Panc1 (cell line): ENCODE data around the gene CBARP. TPM values are rescaled to one million over a fixed set of nuclear protein-coding genes. Genes with fewer than 3 reads are reported as not detected.

Experiments used
- ATAC-seq: fragments of 200-7000 bp; cut with Tn5 transposase; 2 replicates; pipeline ENCODE4 v1.9.1; 2020; ENCODE audit warnings: mild to moderate bottlenecking, moderate library complexity
- BruUV-seq: library from RNA; stranded (reverse); fragments of 400-500 nt; replicated peaks from 2 replicates; lab custom pipeline; 2021; lab: Mats Ljungman, UMichigan
- CTCF ChIA-PET: fragments of 300-600 bp; sonication (Branson Sonifier 250); formaldehyde crosslinking; loops from one replicate; lab custom pipeline; 2022; ENCODE audit warnings: antibody characterized with exemption; lab: Charles Lee
- POLR2A ChIA-PET: fragments of 300-600 bp; sonication (Branson Sonifier 250); formaldehyde crosslinking; loops from one replicate; lab custom pipeline; 2022; ENCODE audit warnings: antibody characterized with exemption; lab: Charles Lee
- DNase-seq: peaks from one replicate; pipeline ENCODE4 v3.0.0-alpha.2; 2010; ENCODE audit warnings: low read depth, low spot score
- H3K27ac ChIP-seq: 2 replicates; pipeline ENCODE4 v1.5.1; 2011; ENCODE audit warnings: mild to moderate bottlenecking, low read length, inconsistent platforms
- H3K27me3 ChIP-seq: fragments of 200-500 bp; sonication (Bioruptor generic); 2 replicates; pipeline ENCODE4 v1.6.0; 2014; ENCODE audit warnings: low read length, inconsistent platforms; ENCODE audit not compliant: control insufficient read depth, insufficient read depth
- H3K36me3 ChIP-seq: fragments of 200-500 bp; sonication (Bioruptor generic); 2 replicates; pipeline ENCODE4 v1.5.1; 2014; ENCODE audit warnings: inconsistent platforms, mild to moderate bottlenecking, low read length, moderate library complexity; ENCODE audit not compliant: control insufficient read depth, insufficient read depth
- H3K4me1 ChIP-seq: 2 replicates; pipeline ENCODE4 v1.5.1; 2011; ENCODE audit warnings: inconsistent platforms, mild to moderate bottlenecking, low read length, moderate library complexity; ENCODE audit not compliant: control insufficient read depth, insufficient read depth
- H3K4me3 ChIP-seq, 2 experiments: 2 replicates each; pipeline ENCODE4 v1.5.1; 2011 to 2012; ENCODE audit warnings: low read depth in 2 of 2, low read length in 2 of 2, mild to moderate bottlenecking in 2 of 2, inconsistent platforms in 1 of 2, moderate library complexity in 1 of 2
- H3K9me3 ChIP-seq: fragments of 200-500 bp; sonication (Bioruptor generic); 2 replicates; pipeline ENCODE4 v1.5.1; 2014; ENCODE audit warnings: low read depth, mild to moderate bottlenecking, inconsistent platforms, low read length, moderate library complexity; ENCODE audit not compliant: control insufficient read depth, insufficient read depth
- CTCF ChIP-seq: fragments of 450-650 bp; IDR thresholded peaks from 2 replicates; pipeline ENCODE4 v1.5.1; 2017; ENCODE audit warnings: mild to moderate bottlenecking
- POLR2AphosphoS5 ChIP-seq: IDR thresholded peaks from 2 replicates; pipeline ENCODE4 v1.6.1; 2012; ENCODE audit warnings: mild to moderate bottlenecking, low read depth, low read length, moderate library complexity
- SIN3A ChIP-seq: IDR thresholded peaks from 2 replicates; pipeline ENCODE4 v1.6.1; 2012; ENCODE audit warnings: low read depth, mild to moderate bottlenecking, low read length, moderate library complexity, borderline replicate concordance; ENCODE audit not compliant: insufficient read depth
- TCF7L2 ChIP-seq: IDR thresholded peaks from 2 replicates; pipeline ENCODE4 v1.6.1; 2011; ENCODE audit warnings: mild to moderate bottlenecking, low read depth, low read length, inconsistent platforms
- in situ Hi-C: cut with HindIII; loops from 2 replicates; pipeline ENCODE4 v1.10.0; 2016; ENCODE audit warnings: low sequenced_read_pairs, low pct_unique_long_range_greater_than_20kb
- intact Hi-C: fragments of 100-400 bp; cut with micrococcal nuclease; formaldehyde crosslinking; loops from one replicate; pipeline ENCODE4 v1.10.0; 2022; ENCODE audit not compliant: unreplicated experiment
- total RNA-seq: library from RNA; stranded (reverse); gene quantifications from one replicate; pipeline ENCODE4 v1.2.1, GENCODE V29; 2021; ENCODE audit not compliant: unreplicated experiment
- TF ChIP-seq, protein P1 (sequence below), 2 experiments: IDR thresholded peaks; 2 replicates each; pipeline ENCODE4 v1.6.1; 2011 to 2012; ENCODE audit warnings: low read depth in 2 of 2, control low read depth in 1 of 2, low read length in 1 of 2, mild to moderate bottlenecking in 1 of 2, moderate library complexity in 1 of 2; ENCODE audit not compliant: insufficient read depth in 1 of 2

Gene CBARP
- total RNA-seq, 1 experiment from 2014 or later = 14.5 TPM

GRCh38 chr19:1260749-1261537 lies 23.1 kb upstream of the CBARP start:
- BruUV-seq = no TSS peak
- POLR2A ChIA-PET = interaction anchor here (0.6 kb wide), 2 partner anchors 31 to 194 kb away, joined by 3 to 13 read pairs; no protein-coding TSS in a partner anchor

GRCh38 chr19:1259876-1260748 lies 22.3 kb upstream of the CBARP start:
- in situ Hi-C loops (no loop called here), intact Hi-C loops (no loop called here)
- ATAC-seq = peak; percentile 11
- Histone ChIP-seq H3K27ac (peak overlapping the region; percentile 89), H3K4me3 (peak overlapping the region in 1 of 2 experiments; percentile 14; a peak in 2 of 4 replicates), H3K36me3 (no peaks in the 10 kb centered on the region; the same call in 1 of the 2 replicates), H3K4me1 (peaks cover 71% of the 10 kb centered on the region), H3K9me3 (no peaks in the 10 kb centered on the region), H3K27me3 (no peaks in the 10 kb centered on the region)
- no TSS peak for BruUV-seq
- DNase-seq = no peak
- TF ChIP-seq POLR2AphosphoS5 = no peak
- TF ChIP-seq CTCF = no peak
- no peak for TF ChIP-seq SIN3A
- no peak for TF ChIP-seq TCF7L2
- TF ChIP-seq, protein P1, sequence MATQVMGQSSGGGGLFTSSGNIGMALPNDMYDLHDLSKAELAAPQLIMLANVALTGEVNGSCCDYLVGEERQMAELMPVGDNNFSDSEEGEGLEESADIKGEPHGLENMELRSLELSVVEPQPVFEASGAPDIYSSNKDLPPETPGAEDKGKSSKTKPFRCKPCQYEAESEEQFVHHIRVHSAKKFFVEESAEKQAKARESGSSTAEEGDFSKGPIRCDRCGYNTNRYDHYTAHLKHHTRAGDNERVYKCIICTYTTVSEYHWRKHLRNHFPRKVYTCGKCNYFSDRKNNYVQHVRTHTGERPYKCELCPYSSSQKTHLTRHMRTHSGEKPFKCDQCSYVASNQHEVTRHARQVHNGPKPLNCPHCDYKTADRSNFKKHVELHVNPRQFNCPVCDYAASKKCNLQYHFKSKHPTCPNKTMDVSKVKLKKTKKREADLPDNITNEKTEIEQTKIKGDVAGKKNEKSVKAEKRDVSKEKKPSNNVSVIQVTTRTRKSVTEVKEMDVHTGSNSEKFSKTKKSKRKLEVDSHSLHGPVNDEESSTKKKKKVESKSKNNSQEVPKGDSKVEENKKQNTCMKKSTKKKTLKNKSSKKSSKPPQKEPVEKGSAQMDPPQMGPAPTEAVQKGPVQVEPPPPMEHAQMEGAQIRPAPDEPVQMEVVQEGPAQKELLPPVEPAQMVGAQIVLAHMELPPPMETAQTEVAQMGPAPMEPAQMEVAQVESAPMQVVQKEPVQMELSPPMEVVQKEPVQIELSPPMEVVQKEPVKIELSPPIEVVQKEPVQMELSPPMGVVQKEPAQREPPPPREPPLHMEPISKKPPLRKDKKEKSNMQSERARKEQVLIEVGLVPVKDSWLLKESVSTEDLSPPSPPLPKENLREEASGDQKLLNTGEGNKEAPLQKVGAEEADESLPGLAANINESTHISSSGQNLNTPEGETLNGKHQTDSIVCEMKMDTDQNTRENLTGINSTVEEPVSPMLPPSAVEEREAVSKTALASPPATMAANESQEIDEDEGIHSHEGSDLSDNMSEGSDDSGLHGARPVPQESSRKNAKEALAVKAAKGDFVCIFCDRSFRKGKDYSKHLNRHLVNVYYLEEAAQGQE (IDR thresholded peaks at IDR 0.05; ENCODE audit: insufficient read depth in 1 of 2, low read depth in 2 of 2, low read length in 1 of 2) = no peak
- POLR2A ChIA-PET = interaction anchor here (1.0 kb wide), 1 partner anchor 9 kb away, joined by 5 read pairs; the partner anchor contains the start of gene CIRBP
- CTCF ChIA-PET = no interaction called here

More at GRCh38 chr19:1260749-1261537, 23.1 kb upstream of the CBARP start:
- intact Hi-C loops = no loop called here
- Histone ChIP-seq H3K9me3 (no peaks in the 10 kb centered on the region), H3K36me3 (no peaks in the 10 kb centered on the region; the same call in 1 of the 2 replicates), H3K27me3 (no peaks in the 10 kb centered on the region), H3K4me3 (peak overlapping the region; percentile 60 to 70), H3K4me1 (peaks cover 67% of the 10 kb centered on the region), H3K27ac (peak overlapping the region; percentile 95)
- in situ Hi-C loops = no loop called here
- ATAC-seq = peak; percentile 66
- CTCF ChIA-PET = interaction anchor here (1.3 kb wide), 1 partner anchor 16 kb away, joined by 4 read pairs; no protein-coding TSS in a partner anchor
- DNase-seq = no peak
- no peak for TF ChIP-seq TCF7L2
